ENCODE measurements around the gene TBCCD1.

Gene TBCCD1, protein sequence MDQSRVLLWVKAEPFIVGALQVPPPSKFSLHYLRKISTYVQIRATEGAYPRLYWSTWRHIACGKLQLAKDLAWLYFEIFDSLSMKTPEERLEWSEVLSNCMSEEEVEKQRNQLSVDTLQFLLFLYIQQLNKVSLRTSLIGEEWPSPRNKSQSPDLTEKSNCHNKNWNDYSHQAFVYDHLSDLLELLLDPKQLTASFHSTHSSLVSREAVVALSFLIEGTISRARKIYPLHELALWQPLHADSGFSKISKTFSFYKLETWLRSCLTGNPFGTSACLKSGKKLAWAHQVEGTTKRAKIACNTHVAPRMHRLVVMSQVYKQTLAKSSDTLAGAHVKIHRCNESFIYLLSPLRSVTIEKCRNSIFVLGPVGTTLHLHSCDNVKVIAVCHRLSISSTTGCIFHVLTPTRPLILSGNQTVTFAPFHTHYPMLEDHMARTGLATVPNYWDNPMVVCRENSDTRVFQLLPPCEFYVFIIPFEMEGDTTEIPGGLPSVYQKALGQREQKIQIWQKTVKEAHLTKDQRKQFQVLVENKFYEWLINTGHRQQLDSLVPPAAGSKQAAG

DNA sequence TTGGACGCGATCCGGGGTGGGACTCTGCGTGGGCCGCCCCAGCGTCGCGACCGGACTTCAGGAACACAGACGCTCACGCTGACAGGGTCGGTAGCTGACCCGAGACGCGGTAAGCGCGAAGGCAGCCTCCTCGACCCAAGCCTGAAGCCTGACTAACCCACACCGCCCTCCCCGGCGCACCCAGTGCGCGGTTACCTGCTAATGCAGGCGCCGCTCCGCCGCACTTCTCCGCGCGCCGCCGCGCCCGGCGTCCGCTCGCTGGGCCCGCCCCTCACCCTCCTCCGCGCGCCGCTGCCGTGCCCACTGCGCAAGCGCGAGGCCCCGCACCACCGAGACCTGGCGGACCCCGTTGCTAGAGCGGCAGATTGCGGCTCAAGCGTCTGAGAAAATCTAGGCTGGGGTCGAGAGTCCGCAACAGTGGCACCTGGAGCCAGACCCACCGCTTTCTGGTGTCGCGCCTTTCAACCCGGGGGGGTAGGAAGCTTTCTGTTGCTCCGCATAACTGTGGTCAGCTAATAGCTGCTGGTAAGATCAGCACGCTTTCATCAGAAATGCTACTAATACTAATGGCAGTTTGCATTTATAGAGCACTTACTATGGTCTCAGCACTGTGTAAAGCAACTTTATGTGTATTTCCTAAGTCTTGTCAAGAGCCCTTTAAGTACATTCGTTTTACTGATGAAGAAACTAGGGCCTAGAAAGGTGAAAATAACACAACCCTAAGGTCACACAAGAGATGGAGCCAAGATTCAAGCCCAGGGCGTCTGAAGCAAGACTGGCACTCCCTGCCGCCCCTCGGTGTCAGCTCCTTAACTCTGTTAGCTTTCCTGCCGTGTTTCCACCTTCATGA lies at the start of gene TBCCD1:
Gene TBCCD1, minus strand, starts transcription at position 268 of the 850 bp plus-strand sequence. CDS start 3,010 bp downstream, outside the sequence.
- TF ChIP-seq CTCF (IDR thresholded peaks at IDR 0.05; ENCODE audit: insufficient read depth, low read depth, low read length, missing control alignments): no peak
- H3K4me3 ChIP-seq (ENCODE audit: low read length): peak within 1 kb of the TSS; percentile 98
- peak; percentile 93 for DNase-seq (ENCODE audit: low read depth)

DNA sequence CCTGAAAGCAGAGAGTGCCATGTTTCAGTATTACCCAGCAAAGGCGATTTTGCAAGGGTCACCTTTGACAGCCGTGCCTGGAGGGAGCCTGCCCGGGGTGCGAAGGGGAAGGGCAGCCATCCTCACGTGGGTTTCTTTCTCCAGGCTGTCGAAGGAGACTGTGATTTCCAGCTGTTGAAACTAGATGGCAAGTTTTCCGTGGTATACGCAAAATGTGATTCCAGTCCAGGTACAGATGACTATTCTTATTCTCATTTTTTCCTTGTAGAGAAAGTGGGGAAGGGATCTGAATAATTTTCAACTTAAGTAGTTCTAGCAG lies 49.1 kb upstream of the TBCCD1 start:
- TF ChIP-seq CTCF (IDR thresholded peaks at IDR 0.05; ENCODE audit: insufficient read depth, low read depth, low read length, missing control alignments): no peak
- DNase-seq (ENCODE audit: low read depth): no peak
- no peak overlapping the region for H3K4me3 ChIP-seq (ENCODE audit: low read length)

DNA sequence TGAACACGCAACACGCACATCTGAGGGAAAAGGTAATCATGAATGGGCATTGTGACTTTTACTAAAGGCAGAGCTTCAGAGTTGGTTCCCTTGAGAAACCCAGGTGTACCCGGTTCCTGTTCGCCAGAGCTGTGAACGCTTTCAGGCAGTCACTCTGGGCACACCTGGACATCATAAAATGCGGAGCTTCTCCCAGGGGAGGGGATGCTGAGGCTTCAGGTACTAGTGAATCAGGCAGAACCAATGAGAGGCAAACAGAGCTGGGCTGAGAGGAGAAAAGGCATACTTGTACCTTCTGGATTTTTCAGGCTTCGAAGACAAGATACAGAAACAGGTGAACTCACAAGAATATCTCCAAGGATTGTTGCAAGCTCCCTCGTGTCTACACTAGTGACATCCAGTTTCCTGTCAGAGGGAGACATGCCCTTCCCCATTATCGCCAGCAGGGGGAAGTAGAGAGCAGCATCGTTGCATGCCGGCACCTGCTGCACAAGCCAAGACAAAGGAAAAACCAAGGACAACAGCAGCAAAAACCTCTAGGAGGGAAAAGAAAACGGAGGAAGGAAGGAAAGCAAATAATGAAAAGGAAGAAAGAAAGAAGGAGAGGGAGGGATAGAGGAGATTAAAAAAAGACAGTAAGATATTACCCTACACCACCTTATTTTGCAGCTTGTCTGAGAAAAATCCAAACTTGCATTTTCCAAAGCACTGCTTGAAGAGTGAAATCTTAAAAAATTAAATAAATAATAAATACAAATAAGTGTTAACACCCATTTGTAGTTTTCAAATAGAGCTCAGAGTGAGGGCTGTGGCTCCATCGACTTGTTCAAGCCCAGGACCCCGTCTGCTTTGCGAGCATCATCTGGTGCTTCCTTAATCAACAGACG lies 47.7 kb upstream of the TBCCD1 start:
- TF ChIP-seq CTCF (IDR thresholded peaks at IDR 0.05; ENCODE audit: insufficient read depth, low read depth, low read length, missing control alignments): peak; percentile 99
- H3K4me3 ChIP-seq (ENCODE audit: low read length): no peak overlapping the region
- peak; percentile 79 for DNase-seq (ENCODE audit: low read depth)

- no peak overlapping the region for H3K4me3 ChIP-seq (ENCODE audit: low read length)
Measured at GRCh38 chr3:186614266-186614596, 47.1 kb upstream of the TBCCD1 start.

DNA sequence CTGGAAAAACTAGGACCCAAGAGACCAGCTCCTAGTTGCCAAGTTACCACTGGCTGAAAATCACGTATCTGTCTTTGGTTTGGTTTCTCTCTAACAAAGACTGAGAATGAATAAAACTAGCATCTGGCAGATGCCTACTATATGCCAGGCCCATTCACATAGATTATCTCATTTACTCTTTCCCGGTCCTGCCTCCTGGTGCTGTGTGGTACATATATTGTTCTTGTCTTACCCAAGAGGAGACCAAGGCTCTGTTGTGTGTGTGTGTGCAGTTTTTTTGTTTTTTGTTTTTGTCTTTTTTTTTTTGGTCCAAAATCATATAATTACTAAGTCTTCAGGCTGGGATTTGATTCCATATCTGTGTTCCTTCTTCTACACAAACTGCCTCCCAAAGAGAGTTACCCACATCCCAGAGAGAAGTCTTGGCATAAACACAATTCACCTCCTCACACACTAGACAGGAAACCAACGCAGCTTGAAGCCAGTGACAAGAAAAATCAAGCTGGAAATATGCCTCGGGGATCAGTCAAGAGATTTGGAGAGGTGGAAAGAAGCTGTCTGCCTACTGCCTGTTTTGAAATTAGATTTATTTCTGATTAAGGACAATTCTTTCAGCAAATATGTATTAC lies 46.6 kb upstream of the TBCCD1 start:
- H3K4me3 ChIP-seq (ENCODE audit: low read length): no peak overlapping the region
- no peak for TF ChIP-seq CTCF (IDR thresholded peaks at IDR 0.05; ENCODE audit: insufficient read depth, low read depth, low read length, missing control alignments)
- no peak for DNase-seq (ENCODE audit: low read depth)

More at GRCh38 chr3:186614266-186614596, 47.1 kb upstream of the TBCCD1 start:
- TF ChIP-seq CTCF (IDR thresholded peaks at IDR 0.05; ENCODE audit: insufficient read depth, low read depth, low read length, missing control alignments): no peak
- no peak for DNase-seq (ENCODE audit: low read depth)

Measured in epithelial cell of esophagus (primary cell).